HepG2 (cell line): ENCODE measurements around the gene C1QL3.

Source experiments
- ARNT2 ChIP-seq: sonication (generic); formaldehyde crosslinking; IDR thresholded peaks from 2 replicates; pipeline ENCODE4 v1.8.0; 2022; ENCODE audit warnings: mild to moderate bottlenecking, low read depth, missing genetic modification reagents, moderate library complexity
- CTCF ChIP-seq: sonication (generic); formaldehyde crosslinking; IDR thresholded peaks from 2 replicates; pipeline ENCODE4 v1.5.0; 2020; ENCODE audit warnings: mild to moderate bottlenecking, missing genetic modification reagents, moderate library complexity
- E2F5 ChIP-seq: sonication (generic); formaldehyde crosslinking; conservative IDR thresholded peaks from 2 replicates; pipeline ENCODE4 v1.4.0; 2020; ENCODE audit warnings: missing genetic modification reagents
- FOXA1 ChIP-seq, 2 experiments: fragments of 450-650 bp in 1 of 2; sonication (generic) in 1 of 2; formaldehyde crosslinking in 1 of 2; IDR thresholded peaks; 2 replicates each; pipeline versions ENCODE4 v1.4.0 to v1.6.1; 2016 to 2020; ENCODE audit warnings: missing genetic modification reagents in 1 of 2
- SALL2 ChIP-seq: sonication (generic); formaldehyde crosslinking; IDR thresholded peaks from 2 replicates; pipeline ENCODE4 v1.8.1; 2023; ENCODE audit warnings: mild to moderate bottlenecking, missing genetic modification reagents, inconsistent platforms
- SRF ChIP-seq: IDR thresholded peaks from 2 replicates; pipeline ENCODE4 v1.6.1; 2011; ENCODE audit warnings: mild to moderate bottlenecking, low read depth, low read length, moderate library complexity
- TAF1 ChIP-seq: sonication (generic); formaldehyde crosslinking; IDR thresholded peaks from 2 replicates; pipeline ENCODE4 v1.4.0; 2020; ENCODE audit warnings: missing genetic modification reagents
- TCF12 ChIP-seq, 2 experiments: fragments of 450-650 bp in 1 of 2; sonication (generic) in 1 of 2; formaldehyde crosslinking in 1 of 2; IDR thresholded peaks; 2 replicates each; pipeline versions ENCODE4 v1.6.1 to v1.8.0; 2017 to 2022; ENCODE audit warnings: antibody characterized with exemption in 1 of 2, mild to moderate bottlenecking in 1 of 2, missing genetic modification reagents in 1 of 2, moderate library complexity in 1 of 2
- ZNF549 ChIP-seq: sonication (generic); formaldehyde crosslinking; IDR thresholded peaks from 2 replicates; pipeline ENCODE4 v1.5.0; 2020; ENCODE audit warnings: missing genetic modification reagents
- ZNF766 ChIP-seq: sonication (generic); formaldehyde crosslinking; IDR thresholded peaks from 2 replicates; pipeline ENCODE4 v1.5.0; 2020; ENCODE audit warnings: missing genetic modification reagents, borderline replicate concordance

GRCh38 chr10:16519250-16519907 lies 2.3 kb downstream of the C1QL3 start:
- TF ChIP-seq SRF: no peak
- TF ChIP-seq ZNF766 (CRISPR knock-in tag): no peak
- no peak for TF ChIP-seq TCF12 (IDR thresholded peaks at IDR 0.05)
- no peak for TF ChIP-seq TCF12 (CRISPR knock-in tag; IDR thresholded peaks at IDR 0.05)
- TF ChIP-seq E2F5 (CRISPR knock-in tag): no peak
- no peak for TF ChIP-seq TAF1 (CRISPR knock-in tag)
- TF ChIP-seq ARNT2 (CRISPR knock-in tag): no peak
- TF ChIP-seq FOXA1 (IDR thresholded peaks at IDR 0.05): no peak
- no peak for TF ChIP-seq FOXA1 (CRISPR knock-in tag; IDR thresholded peaks at IDR 0.05)
- no peak for TF ChIP-seq CTCF (CRISPR knock-in tag)
- no peak for TF ChIP-seq SALL2 (CRISPR knock-in tag)
- TF ChIP-seq ZNF549 (CRISPR knock-in tag): no peak
